ENCODE data around the gene FIGNL1.
A peak's percentile ranks its signal among the peaks of the same experiment; 100 is the strongest.
"Not testable (repeated sequence)": the region's sequence is repeated elsewhere in the genome, so short reads cannot be mapped to it uniquely, and the experiment has no call there.

Gene FIGNL1

GRCh38 chr7:50470250-50471163 is 20.4 kb upstream of the FIGNL1 start:
- DNase-seq: no peak

GRCh38 chr7:50469181-50469580 is 19.0 kb upstream of the FIGNL1 start:
- DNase-seq: no peak

GRCh38 chr7:50467817-50468610 is 17.9 kb upstream of the FIGNL1 start:
- DNase-seq: peak; percentile 76 to 78

GRCh38 chr7:50466815-50467585 is 16.9 kb upstream of the FIGNL1 start:
- DNase-seq: no peak

- DNase-seq: no peak
Observed at GRCh38 chr7:50463035-50463434, 12.9 kb upstream of the FIGNL1 start.

- DNase-seq: no peak
Observed at GRCh38 chr7:50462361-50462760, 12.2 kb upstream of the FIGNL1 start.

GRCh38 chr7:50461695-50462094 is 11.5 kb upstream of the FIGNL1 start:
- DNase-seq: no peak

- not testable (repeated sequence) for DNase-seq
Observed at GRCh38 chr7:50459183-50459582, 9.0 kb upstream of the FIGNL1 start.

- not testable (repeated sequence) for DNase-seq
Observed at GRCh38 chr7:50458651-50459050, 8.5 kb upstream of the FIGNL1 start.

GRCh38 chr7:50456371-50457123 is 6.4 kb upstream of the FIGNL1 start:
- DNase-seq: no peak

GRCh38 chr7:50455658-50456057 is 5.5 kb upstream of the FIGNL1 start:
- DNase-seq: no peak

- no peak for DNase-seq
Observed at GRCh38 chr7:50454968-50455367, 4.8 kb upstream of the FIGNL1 start.

- DNase-seq: peak in 1 of 2 donors; percentile 35
Observed at GRCh38 chr7:50450590-50451032, 461 bp upstream of the FIGNL1 start.

GRCh38 chr7:50449501-50449880 is 659 bp downstream of the FIGNL1 start:
- no peak for DNase-seq

- no peak for DNase-seq
Observed at GRCh38 chr7:50448823-50449222, 1.3 kb downstream of the FIGNL1 start.

GRCh38 chr7:50446542-50446960 is 3.6 kb downstream of the FIGNL1 start:
- DNase-seq: no peak

- no peak for DNase-seq
Observed at GRCh38 chr7:50436133-50436806, 13.9 kb downstream of the FIGNL1 start.

GRCh38 chr7:50431722-50432305 is 18.3 kb downstream of the FIGNL1 start:
- DNase-seq: no peak

- DNase-seq: no peak
Observed at GRCh38 chr7:50431316-50431715, 18.8 kb downstream of the FIGNL1 start.

- DNase-seq: no peak
Observed at GRCh38 chr7:50428911-50429310, 21.2 kb downstream of the FIGNL1 start.

- no peak for DNase-seq
Observed at GRCh38 chr7:50427518-50427917, 22.6 kb downstream of the FIGNL1 start.

All from activated CD4-positive, alpha-beta T cell treated with anti-CD3 and anti-CD28 coated beads for 4 hours (primary cell).